H1 (cell line): ENCODE data around the gene DMRTA1. TPM values are rescaled to one million over a fixed set of nuclear protein-coding genes. Genes with fewer than 3 reads are reported as not detected.

ENCODE experiments used
- CTCF ChIA-PET: fragments of 300-600 bp; sonication (Branson Sonifier 250); formaldehyde crosslinking; loops from one replicate; lab custom pipeline; 2021; ENCODE audit not compliant: partially characterized antibody; lab: Charles Lee
- POLR2A ChIA-PET: fragments of 300-600 bp; sonication (Branson Sonifier 250); formaldehyde crosslinking; loops from one replicate; lab custom pipeline; 2021; ENCODE audit warnings: inconsistent platforms; ENCODE audit not compliant: partially characterized antibody; lab: Charles Lee
- DNase-seq, 2 experiments: peaks; one replicate each; pipeline versions ENCODE4 v3.0.0 to v3.0.0-alpha.2; 2010 to 2022; ENCODE audit warnings: low spot score in 2 of 2, low read depth in 1 of 2, mixed read lengths in 1 of 2
- FAIRE-seq: peaks from 2 replicates; lab custom pipeline; 2011; peaks lifted over from hg19 to GRCh38; lab: Jason Lieb, UNC
- H2AFZ ChIP-seq: 2 replicates; pipeline ENCODE4 v1.8.1; 2012; ENCODE audit warnings: low read length, inconsistent platforms
- H2AK5ac ChIP-seq: 2 replicates; pipeline ENCODE4 v1.6.1; 2013; ENCODE audit warnings: low read depth, low read length
- H2BK120ac ChIP-seq: replicated peaks from 2 replicates; pipeline ENCODE3; 2013; ENCODE audit warnings: low read depth, low read length, inconsistent platforms
- H2BK12ac ChIP-seq: 2 replicates; pipeline ENCODE4 v1.6.1; 2013; ENCODE audit warnings: low read depth, low read length
- H2BK15ac ChIP-seq: 2 replicates; pipeline ENCODE4 v1.6.1; 2013; ENCODE audit warnings: low read length
- H2BK20ac ChIP-seq: 2 replicates; pipeline ENCODE4 v1.6.1; 2013; ENCODE audit warnings: low read length
- H2BK5ac ChIP-seq: 2 replicates; pipeline ENCODE4 v1.6.1; 2013; ENCODE audit warnings: low read depth, low read length
- H3K14ac ChIP-seq: 2 replicates; pipeline ENCODE4 v1.6.1; 2013; ENCODE audit warnings: inconsistent platforms; ENCODE audit not compliant: insufficient read length
- H3K18ac ChIP-seq: 2 replicates; pipeline ENCODE4 v1.6.1; 2013; ENCODE audit warnings: low read length; ENCODE audit errors: extremely low read depth
- H3K23ac ChIP-seq: 2 replicates; pipeline ENCODE4 v1.6.1; 2013; ENCODE audit warnings: inconsistent platforms; ENCODE audit not compliant: insufficient read length
- H3K23me2 ChIP-seq: 2 replicates; pipeline ENCODE4 v1.6.1; 2013; ENCODE audit warnings: low read depth, low read length
- H3K27ac ChIP-seq: 2 replicates; pipeline ENCODE4 v1.6.1; 2011; ENCODE audit warnings: low read depth, low read length, inconsistent platforms
- H3K27me3 ChIP-seq, 4 experiments: replicated peaks in 1 of 4; 1 replicate in 1 of 4; 2 replicates in 3 of 4; pipeline versions ENCODE4 v1.6.1 to v1.8.1; 2011 to 2013; ENCODE audit warnings: low read length in 3 of 4, mild to moderate bottlenecking in 3 of 4, inconsistent platforms in 2 of 4, mixed read lengths in 2 of 4, moderate library complexity in 1 of 4; ENCODE audit not compliant: control insufficient read depth in 3 of 4, insufficient read depth in 3 of 4; ENCODE audit errors: extremely low read depth in 1 of 4
- H3K36me3 ChIP-seq, 4 experiments: 2 replicates each; pipeline versions ENCODE4 v1.6.1 to v1.8.1; 2011 to 2013; ENCODE audit warnings: mild to moderate bottlenecking in 4 of 4, low read length in 3 of 4, moderate library complexity in 2 of 4, control low read depth in 1 of 4, inconsistent platforms in 1 of 4; ENCODE audit not compliant: insufficient read depth in 4 of 4, control insufficient read depth in 2 of 4
- H3K4ac ChIP-seq: replicated peaks from 2 replicates; pipeline ENCODE3; 2013; ENCODE audit warnings: low read length, low read depth, mixed read lengths, inconsistent platforms; ENCODE audit not compliant: insufficient read length
- H3K4me1 ChIP-seq, 4 experiments: replicated peaks in 1 of 4; 1 replicate in 1 of 4; 2 replicates in 3 of 4; pipeline versions ENCODE4 v1.6.1 to v1.8.1; 2011 to 2013; ENCODE audit warnings: low read length in 3 of 4, inconsistent platforms in 2 of 4, mixed read lengths in 1 of 4; ENCODE audit not compliant: insufficient read depth in 4 of 4, control insufficient read depth in 3 of 4
- H3K4me2 ChIP-seq, 2 experiments: 2 replicates each; pipeline versions ENCODE4 v1.6.1 to v1.8.1; 2011 to 2013; ENCODE audit warnings: low read depth in 2 of 2, low read length in 2 of 2, control low read depth in 1 of 2, inconsistent platforms in 1 of 2, mild to moderate bottlenecking in 1 of 2; ENCODE audit not compliant: insufficient read depth in 1 of 2
- H3K4me3 ChIP-seq, 4 experiments: fragments of 200-600, 300-600 bp in 1 of 4; sonication (generic), shearing (Covaris generic), sonication (Bioruptor Twin) in 1 of 4; 2 replicates each; pipeline versions ENCODE4 v1.5.1 to v1.8.1; 2011 to 2016; ENCODE audit warnings: low read length in 4 of 4, low read depth in 3 of 4, control low read depth in 2 of 4, inconsistent platforms in 2 of 4, mild to moderate bottlenecking in 2 of 4, mixed read lengths in 1 of 4, moderate library complexity in 1 of 4; ENCODE audit not compliant: insufficient read depth in 2 of 4; ENCODE audit errors: extremely low read depth in 1 of 4
- H3K56ac ChIP-seq: replicated peaks from 2 replicates; pipeline ENCODE3; 2013; ENCODE audit warnings: low read depth, mild to moderate bottlenecking, mixed read lengths, low read length, inconsistent platforms; ENCODE audit not compliant: insufficient read length
- H3K79me1 ChIP-seq: 2 replicates; pipeline ENCODE4 v1.6.1; 2013; ENCODE audit warnings: low read depth, low read length, control low read depth
- H3K79me2 ChIP-seq, 2 experiments: 2 replicates each; pipeline versions ENCODE4 v1.6.1 to v1.8.1; 2012 to 2013; ENCODE audit warnings: low read length in 2 of 2, mild to moderate bottlenecking in 2 of 2, inconsistent platforms in 1 of 2; ENCODE audit not compliant: insufficient read depth in 2 of 2, control insufficient read depth in 1 of 2
- H3K9ac ChIP-seq, 4 experiments: replicated peaks in 1 of 4; 1 replicate in 1 of 4; 2 replicates in 3 of 4; pipeline versions ENCODE4 v1.6.1 to v1.8.1; 2011 to 2013; ENCODE audit warnings: low read depth in 3 of 4, low read length in 3 of 4, control low read depth in 2 of 4, mild to moderate bottlenecking in 2 of 4, moderate library complexity in 2 of 4, inconsistent platforms in 1 of 4; ENCODE audit errors: extremely low read depth in 1 of 4
- H3K9me3 ChIP-seq, 2 experiments: 2 replicates each; pipeline versions ENCODE4 v1.6.1 to v1.8.1; 2012 to 2013; ENCODE audit warnings: mild to moderate bottlenecking in 2 of 2, moderate library complexity in 2 of 2, control low read depth in 1 of 2, inconsistent platforms in 1 of 2, low read depth in 1 of 2, low read length in 1 of 2, mixed read lengths in 1 of 2; ENCODE audit not compliant: insufficient read depth in 2 of 2
- H4K20me1 ChIP-seq, 2 experiments: replicated peaks in 1 of 2; 2 replicates each; pipeline versions ENCODE3 to v1.8.1; 2011 to 2013; ENCODE audit warnings: inconsistent platforms in 2 of 2, low read length in 2 of 2, mild to moderate bottlenecking in 1 of 2; ENCODE audit not compliant: insufficient read depth in 2 of 2, control insufficient read depth in 1 of 2
- H4K5ac ChIP-seq: 2 replicates; pipeline ENCODE4 v1.6.1; 2013; ENCODE audit warnings: low read length, low read depth, mixed read lengths, inconsistent platforms; ENCODE audit not compliant: insufficient read length
- H4K8ac ChIP-seq: 2 replicates; pipeline ENCODE4 v1.8.0; 2013; ENCODE audit warnings: mild to moderate bottlenecking, moderate library complexity, low read length, inconsistent platforms; ENCODE audit not compliant: insufficient read depth; ENCODE audit errors: extremely low read depth
- H4K91ac ChIP-seq: replicated peaks from 2 replicates; pipeline ENCODE3; 2013; ENCODE audit warnings: low read length, mixed read lengths, inconsistent platforms; ENCODE audit not compliant: insufficient read length
- ATF3 ChIP-seq: IDR thresholded peaks from 2 replicates; pipeline ENCODE4 v1.6.1; 2011; ENCODE audit warnings: low read depth, mild to moderate bottlenecking, low read length; ENCODE audit not compliant: insufficient read depth
- CEBPB ChIP-seq: IDR thresholded peaks from 2 replicates; pipeline ENCODE4 v1.6.1; 2012; ENCODE audit warnings: low read depth, low read length
- CHD1 ChIP-seq: IDR thresholded peaks from 2 replicates; pipeline ENCODE4 v1.6.1; 2012; ENCODE audit warnings: low read depth, low read length, improper control_type of control experiment
- CHD2 ChIP-seq: IDR thresholded peaks from 2 replicates; pipeline ENCODE4 v1.6.1; 2012; ENCODE audit warnings: low read length, improper control_type of control experiment
- CREB1 ChIP-seq: IDR thresholded peaks from 2 replicates; pipeline ENCODE4 v1.6.1; 2012; ENCODE audit warnings: inconsistent platforms
- JUN ChIP-seq: IDR thresholded peaks from 2 replicates; pipeline ENCODE4 v1.6.1; 2011; ENCODE audit warnings: low read depth, mild to moderate bottlenecking, improper control_type of control experiment, low read length
- JUND ChIP-seq: IDR thresholded peaks from 2 replicates; pipeline ENCODE4 v1.6.1; 2011; ENCODE audit warnings: mild to moderate bottlenecking, improper control_type of control experiment, low read length
- PHF8 ChIP-seq: fragments of 200-600 bp; sonication (generic); conservative IDR thresholded peaks from 2 replicates; pipeline ENCODE4 v1.7.1; 2012; ENCODE audit warnings: low read depth, mild to moderate bottlenecking, inconsistent platforms, low read length, moderate library complexity
- RBBP5 ChIP-seq: IDR thresholded peaks from 2 replicates; pipeline ENCODE4 v1.7.1; 2012; ENCODE audit warnings: low read depth, mild to moderate bottlenecking, inconsistent platforms, low read length, moderate library complexity, borderline replicate concordance
- SP1 ChIP-seq: IDR thresholded peaks from 2 replicates; pipeline ENCODE4 v1.6.1; 2011; ENCODE audit warnings: low read depth, low read length
- WGBS, 2 experiments: shearing (Covaris generic) in 1 of 2; methylation state at CpG; one replicate each; pipeline versions ENCODE4 v1.1.6 to v1.1.7; 2013 to 2015; ENCODE audit warnings: low lambda C conversion rate in 2 of 2, mixed read lengths in 2 of 2, inconsistent platforms in 1 of 2, low coverage in 1 of 2, missing lambda C conversion rate in 1 of 2; ENCODE audit not compliant: insufficient replicate concordance in 2 of 2, insufficient coverage in 1 of 2, insufficient read length in 1 of 2; ENCODE audit errors: extremely low coverage in 1 of 2, missing lambda C conversion rate in 1 of 2; 5-methylcytosine and 5-hydroxymethylcytosine counted together
- polyA plus RNA-seq, 7 experiments: library from polyadenylated mRNA; depleted of rRNA in 3 of 7; stranded (reverse) in 5 of 7; unstranded in 2 of 7; fragments of >200 nt in 5 of 7; fragments of 200-250 nt in 2 of 7; gene quantifications; 1 replicate in 5 of 7; 2 replicates in 1 of 7; 4 replicates in 1 of 7; pipeline versions ENCODE4 v1.2.1 to v1.2.3, GENCODE V29; 2011 to 2013; ENCODE audit warnings: missing spikeins in 2 of 7, mixed read lengths in 2 of 7
- total RNA-seq: library from RNA; stranded (reverse); fragmentation: NEBNext Ultra II Directional; extraction: Animal tissue kit (Norgen Biotek cat#: 25700); gene quantifications from 2 replicates; pipeline ENCODE4 v1.2.1, GENCODE V29; 2021

The DMRTA1 gene
- total and polyA plus RNA-seq, 2 of the 8 experiments (the other 6 are each of a cell fraction or from before 2014, with no cell fraction given) = 1.5 to 3.3 TPM

GRCh38 chr9:22455181-22455580 lies 8.6 kb downstream of the DMRTA1 start:
- Histone ChIP-seq H2BK20ac (no peak overlapping the region), H3K36me3 (no peaks in the 10 kb centered on the region), H3K27me3 (no peaks in the 10 kb centered on the region), H4K91ac (no peak overlapping the region), H4K8ac (no peak overlapping the region), H3K18ac (no peak overlapping the region), H4K20me1 (no peaks in the 10 kb centered on the region), H3K4me1 (no peaks in the 10 kb centered on the region), H3K23ac (no peak overlapping the region), H2BK12ac (no peak overlapping the region), H3K4ac (no peak overlapping the region), H4K5ac (no peak overlapping the region), H3K56ac (no peak overlapping the region), H3K27ac (no peak overlapping the region), H2BK5ac (no peak overlapping the region), H3K14ac (no peak overlapping the region), H3K9ac (no peak overlapping the region), H2AK5ac (no peak overlapping the region), H2BK120ac (no peak overlapping the region), H3K4me3 (no peak overlapping the region), H3K23me2 (no peaks in the 10 kb centered on the region), H3K79me1 (no peaks in the 10 kb centered on the region), H2AFZ (no peak overlapping the region), H3K79me2 (no peaks in the 10 kb centered on the region), H3K9me3 (no peaks in the 10 kb centered on the region), H2BK15ac (no peak overlapping the region), H3K4me2 (no peak overlapping the region)
- DNase-seq (no peak), FAIRE-seq (no peak)
- 78% methylated on average over 4 of the region's 4 CpGs; no CpG with 5 or more reads in 1 of the 2 experiments for WGBS, 2 experiments
- CTCF ChIA-PET = interaction anchor here (1.0 to 5.7 kb wide), 4 partner anchors 13 to 211 kb away, joined by 3 to 41 read pairs (median 6); no protein-coding TSS in a partner anchor
- TF ChIP-seq CHD2 (no peak), ATF3 (no peak), RBBP5 (no peak), CEBPB (no peak), CREB1 (no peak), JUN (no peak), JUND (no peak), SP1 (no peak), CHD1 (no peak), PHF8 (no peak)
- POLR2A ChIA-PET = no interaction called here
